Measurements from ENCODE around the gene CAPN3. TPM values are rescaled to one million over a fixed set of nuclear protein-coding genes. Genes with fewer than 3 reads are reported as not detected.
"Not testable (repeated sequence)": the region's sequence is repeated elsewhere in the genome, so short reads cannot be mapped to it uniquely, and the experiment has no call there.

Gene CAPN3
- 10 to 100 TPM in 3 of 4 donors, 1 to 10 TPM in 1; 7.5 to 29.4 (median 22.5) TPM for polyA plus RNA-seq (ENCODE audit: insufficient read length in 4 of 4)

- no peak for DNase-seq (ENCODE audit: low read depth in 4 of 4, low spot score in 3 of 4)
These were observed at the start of gene CAPN3 for GRCh38 chr15:42359249-42359648. CAPN3 (plus strand) TSS chr15:42359501; CDS start chr15:42359806, 305 bp downstream.

GRCh38 chr15:42313463-42313862 is 45.8 kb upstream of the CAPN3 start:
- no peak for DNase-seq (ENCODE audit: low read depth in 4 of 4, low spot score in 3 of 4)

- DNase-seq (ENCODE audit: low read depth in 4 of 4, low spot score in 3 of 4): no peak
These were observed 44.5 kb upstream of the CAPN3 start for GRCh38 chr15:42314818-42315217.

- no peak for DNase-seq (ENCODE audit: low read depth in 4 of 4, low spot score in 3 of 4)
These were observed 43.8 kb upstream of the CAPN3 start for GRCh38 chr15:42315521-42315920.

GRCh38 chr15:42316282-42316805 is 43.0 kb upstream of the CAPN3 start:
- not testable (repeated sequence) for DNase-seq (ENCODE audit: low read depth in 4 of 4, low spot score in 3 of 4)

- no peak for DNase-seq (ENCODE audit: low read depth in 4 of 4, low spot score in 3 of 4)
These were observed 40.1 kb upstream of the CAPN3 start for GRCh38 chr15:42319206-42319605.

- no peak for DNase-seq (ENCODE audit: low read depth in 4 of 4, low spot score in 3 of 4)
These were observed 35.0 kb upstream of the CAPN3 start for GRCh38 chr15:42324308-42324707.

GRCh38 chr15:42329161-42329560 is 30.1 kb upstream of the CAPN3 start:
- no peak for DNase-seq (ENCODE audit: low read depth in 4 of 4, low spot score in 3 of 4)

- DNase-seq (ENCODE audit: low read depth in 4 of 4, low spot score in 3 of 4): no peak
These were observed 29.3 kb upstream of the CAPN3 start for GRCh38 chr15:42329992-42330391.

GRCh38 chr15:42331235-42331634 is 28.1 kb upstream of the CAPN3 start:
- DNase-seq (ENCODE audit: low read depth in 4 of 4, low spot score in 3 of 4): no peak

- no peak for DNase-seq (ENCODE audit: low read depth in 4 of 4, low spot score in 3 of 4)
These were observed 27.0 kb upstream of the CAPN3 start for GRCh38 chr15:42332331-42332730.

- DNase-seq (ENCODE audit: low read depth in 4 of 4, low spot score in 3 of 4): no peak
These were observed 24.2 kb upstream of the CAPN3 start for GRCh38 chr15:42335074-42335473.

GRCh38 chr15:42336650-42337049 is 22.7 kb upstream of the CAPN3 start:
- DNase-seq (ENCODE audit: low read depth in 4 of 4, low spot score in 3 of 4): not testable (repeated sequence)

GRCh38 chr15:42337104-42337503 is 22.2 kb upstream of the CAPN3 start:
- not testable (repeated sequence) for DNase-seq (ENCODE audit: low read depth in 4 of 4, low spot score in 3 of 4)

GRCh38 chr15:42338500-42338899 is 20.8 kb upstream of the CAPN3 start:
- no peak for DNase-seq (ENCODE audit: low read depth in 4 of 4, low spot score in 3 of 4)

- DNase-seq (ENCODE audit: low read depth in 4 of 4, low spot score in 3 of 4): no peak
These were observed 15.6 kb upstream of the CAPN3 start for GRCh38 chr15:42343596-42344232.

- no peak for DNase-seq (ENCODE audit: low read depth in 4 of 4, low spot score in 3 of 4)
These were observed 14.5 kb upstream of the CAPN3 start for GRCh38 chr15:42344763-42345162.

GRCh38 chr15:42345504-42345903 is 13.8 kb upstream of the CAPN3 start:
- DNase-seq (ENCODE audit: low read depth in 4 of 4, low spot score in 3 of 4): no peak

GRCh38 chr15:42348083-42348482 is 11.2 kb upstream of the CAPN3 start:
- DNase-seq (ENCODE audit: low read depth in 4 of 4, low spot score in 3 of 4): no peak

GRCh38 chr15:42349186-42349585 is 10.1 kb upstream of the CAPN3 start:
- no peak for DNase-seq (ENCODE audit: low read depth in 4 of 4, low spot score in 3 of 4)

- DNase-seq (ENCODE audit: low read depth in 4 of 4, low spot score in 3 of 4): no peak
These were observed 6.9 kb upstream of the CAPN3 start for GRCh38 chr15:42352401-42352800.

GRCh38 chr15:42353061-42353460 is 6.2 kb upstream of the CAPN3 start:
- no peak for DNase-seq (ENCODE audit: low read depth in 4 of 4, low spot score in 3 of 4)

GRCh38 chr15:42354824-42355223 is 4.5 kb upstream of the CAPN3 start:
- DNase-seq (ENCODE audit: low read depth in 4 of 4, low spot score in 3 of 4): no peak
